Stomach (tissue), 4 donors: ENCODE results near the gene PRKG1.

Experiments
- CTCF ChIP-seq, 7 experiments: fragments of 450-650 bp in 4 of 7; fragments of 200-600 bp in 3 of 7; sonication (generic) in 3 of 7; IDR thresholded peaks; one replicate each; pipeline ENCODE4 v1.5.1; 2016 to 2019; ENCODE audit warnings: antibody characterized with exemption in 7 of 7, control low read depth in 2 of 7, mild to moderate bottlenecking in 1 of 7
- EP300 ChIP-seq: sonication (generic); formaldehyde crosslinking; IDR thresholded peaks from one replicate; pipeline ENCODE4 v1.6.1; 2017; ENCODE audit warnings: antibody characterized with exemption
- POLR2A ChIP-seq, 4 donors: fragments of 450-650 bp; IDR thresholded peaks; one replicate each; pipeline ENCODE4 v1.6.1; 2016; ENCODE audit warnings: antibody characterized with exemption in 4 of 4, control low read depth in 2 of 4, mild to moderate bottlenecking in 1 of 4, moderate library complexity in 1 of 4
- POLR2AphosphoS5 ChIP-seq, 3 donors: sonication (generic); formaldehyde crosslinking; IDR thresholded peaks; one replicate each; pipeline ENCODE4 v1.6.1; 2016; ENCODE audit warnings: antibody characterized with exemption in 3 of 3

- TF ChIP-seq CTCF (IDR thresholded peaks at IDR 0.05): no peak
- TF ChIP-seq EP300: no peak
- no peak for TF ChIP-seq POLR2A (IDR thresholded peaks at IDR 0.05)
- no peak for TF ChIP-seq POLR2AphosphoS5 (IDR thresholded peaks at IDR 0.05)
Observed at GRCh38 chr10:51528527-51528926, 454.2 kb downstream of the PRKG1 start.
